ENCODE measurements around the gene OR51A7. TPM values are rescaled to one million over a fixed set of nuclear protein-coding genes. Genes with fewer than 3 reads are reported as not detected.

The OR51A7 gene
- total and polyA plus RNA-seq, 2 donors (not counting 3 experiments of a cell fraction or from before 2014, with no cell fraction given) = not detected

DNA sequence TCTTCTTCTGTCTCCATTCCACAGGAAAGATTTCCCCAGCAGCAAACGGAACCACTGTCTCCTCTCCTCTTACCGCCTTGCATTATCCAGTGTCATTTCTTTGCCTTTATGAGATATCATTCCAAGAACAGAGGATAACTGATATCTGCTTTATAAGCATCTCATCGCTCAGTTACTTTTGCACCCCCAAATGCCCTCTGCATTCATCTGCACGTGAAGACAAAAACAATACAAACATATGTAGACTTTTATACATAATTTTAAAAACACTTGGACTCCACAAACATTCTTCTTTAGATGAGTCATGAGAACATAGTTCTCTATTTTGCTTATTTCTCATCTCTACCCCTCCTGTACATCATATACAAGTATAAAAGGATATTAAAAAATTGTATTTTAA, 22.4 kb upstream of the OR51A7 start:
- intact Hi-C loops (cut with micrococcal nuclease) = no loop called here
- no peaks in the 10 kb centered on the region for H3K36me3 ChIP-seq (ENCODE audit: control insufficient read depth in 2 of 2, extremely low read depth in 1 of 2, insufficient read depth in 2 of 2, low read length in 2 of 2)
- no peak overlapping the region for H3K9ac ChIP-seq (replicated peaks; ENCODE audit: extremely low read depth, insufficient read depth, low read length)
- no peak overlapping the region for H3K4me3 ChIP-seq (replicated peaks in 1 of 3; ENCODE audit: insufficient read depth in 1 of 3, low read depth in 1 of 3, low read length in 3 of 3)
- ChIA-PET POLR2A (no interaction called here), CTCF (no interaction called here)
- DNase-seq (ENCODE audit: low read depth, low spot score) (no peak), FAIRE-seq (no peak)
- dilution Hi-C loops (cut with MboI; ENCODE audit: extremely low pct_ligation_motif_present, low sequenced_read_pairs) = no loop called here
- no peaks in the 10 kb centered on the region for H4K20me1 ChIP-seq (replicated peaks; ENCODE audit: control insufficient read depth, extremely low read depth, insufficient read depth, low read length)
- H3K27me3 ChIP-seq (ENCODE audit: control insufficient read depth in 2 of 2, insufficient read depth in 2 of 2, low read length in 2 of 2) = no peaks in the 10 kb centered on the region
- no peak for TF ChIP-seq JUN (IDR thresholded peaks at IDR 0.05; ENCODE audit: borderline replicate concordance, insufficient read depth, insufficient read length, low read depth)
- TF ChIP-seq, protein P1, sequence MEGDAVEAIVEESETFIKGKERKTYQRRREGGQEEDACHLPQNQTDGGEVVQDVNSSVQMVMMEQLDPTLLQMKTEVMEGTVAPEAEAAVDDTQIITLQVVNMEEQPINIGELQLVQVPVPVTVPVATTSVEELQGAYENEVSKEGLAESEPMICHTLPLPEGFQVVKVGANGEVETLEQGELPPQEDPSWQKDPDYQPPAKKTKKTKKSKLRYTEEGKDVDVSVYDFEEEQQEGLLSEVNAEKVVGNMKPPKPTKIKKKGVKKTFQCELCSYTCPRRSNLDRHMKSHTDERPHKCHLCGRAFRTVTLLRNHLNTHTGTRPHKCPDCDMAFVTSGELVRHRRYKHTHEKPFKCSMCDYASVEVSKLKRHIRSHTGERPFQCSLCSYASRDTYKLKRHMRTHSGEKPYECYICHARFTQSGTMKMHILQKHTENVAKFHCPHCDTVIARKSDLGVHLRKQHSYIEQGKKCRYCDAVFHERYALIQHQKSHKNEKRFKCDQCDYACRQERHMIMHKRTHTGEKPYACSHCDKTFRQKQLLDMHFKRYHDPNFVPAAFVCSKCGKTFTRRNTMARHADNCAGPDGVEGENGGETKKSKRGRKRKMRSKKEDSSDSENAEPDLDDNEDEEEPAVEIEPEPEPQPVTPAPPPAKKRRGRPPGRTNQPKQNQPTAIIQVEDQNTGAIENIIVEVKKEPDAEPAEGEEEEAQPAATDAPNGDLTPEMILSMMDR (IDR thresholded peaks at IDR 0.05; ENCODE audit: extremely low read depth in 1 of 2, insufficient read depth in 1 of 2, low read depth in 1 of 2, low read length in 2 of 2) = no peak
- TF ChIP-seq, protein P2, sequence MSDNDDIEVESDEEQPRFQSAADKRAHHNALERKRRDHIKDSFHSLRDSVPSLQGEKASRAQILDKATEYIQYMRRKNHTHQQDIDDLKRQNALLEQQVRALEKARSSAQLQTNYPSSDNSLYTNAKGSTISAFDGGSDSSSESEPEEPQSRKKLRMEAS (IDR thresholded peaks at IDR 0.05; ENCODE audit: insufficient read depth, insufficient read length) = no peak
- TF ChIP-seq POLR2A (IDR thresholded peaks at IDR 0.05; ENCODE audit: low read depth, low read length) = no peak
- no peak for TF ChIP-seq FOS (IDR thresholded peaks at IDR 0.05; ENCODE audit: borderline replicate concordance, insufficient read depth, low read length)
- no peak for TF ChIP-seq GATA2 (IDR thresholded peaks at IDR 0.05; ENCODE audit: insufficient read depth, insufficient read length, low read depth, low read length)
- TF ChIP-seq EZH2 (IDR thresholded peaks at IDR 0.05; ENCODE audit: borderline replicate concordance, low read depth, low read length, severe bottlenecking) = no peak
- no peak for TF ChIP-seq POLR2AphosphoS5 (IDR thresholded peaks at IDR 0.05; ENCODE audit: insufficient read depth, low read depth, low read length)
- TF ChIP-seq MYC (IDR thresholded peaks at IDR 0.05; ENCODE audit: low read depth, low read length) = no peak
- no TSS peak for BruUV-seq (replicated peaks)
- H3K4me1 ChIP-seq (ENCODE audit: control insufficient read depth, extremely low read depth, insufficient read depth, low read length) = no peaks in the 10 kb centered on the region
- H3K9me3 ChIP-seq (replicated peaks; ENCODE audit: control insufficient read depth, insufficient read depth, low read length) = no peaks in the 10 kb centered on the region
- H3K27ac ChIP-seq (ENCODE audit: insufficient read depth, low read depth, low read length) = no peak overlapping the region
- H2AFZ ChIP-seq (ENCODE audit: low read depth, low read length) = no peak overlapping the region
- H3K79me2 ChIP-seq (ENCODE audit: control insufficient read depth, insufficient read depth, low read length) = no peaks in the 10 kb centered on the region
- H3K9me1 ChIP-seq (replicated peaks; ENCODE audit: control insufficient read depth, extremely low read depth, insufficient read depth, low read length) = no peaks in the 10 kb centered on the region
- H3K4me2 ChIP-seq (ENCODE audit: insufficient read depth, low read length) = no peak overlapping the region

Measured in endothelial cell of umbilical vein (primary cell).